Activated CD4-positive, alpha-beta T cell treated with anti-CD3 and anti-CD28 coated beads for 4 hours (primary cell): ENCODE measurements around the gene MROH2B.
"Not testable (repeated sequence)": the region's sequence is repeated elsewhere in the genome, so short reads cannot be mapped to it uniquely, and the experiment has no call there.

Experiments
- DNase-seq, 2 donors: peaks; one replicate each; pipeline ENCODE4 v3.0.0-alpha.2; 2020

Gene MROH2B

DNA sequence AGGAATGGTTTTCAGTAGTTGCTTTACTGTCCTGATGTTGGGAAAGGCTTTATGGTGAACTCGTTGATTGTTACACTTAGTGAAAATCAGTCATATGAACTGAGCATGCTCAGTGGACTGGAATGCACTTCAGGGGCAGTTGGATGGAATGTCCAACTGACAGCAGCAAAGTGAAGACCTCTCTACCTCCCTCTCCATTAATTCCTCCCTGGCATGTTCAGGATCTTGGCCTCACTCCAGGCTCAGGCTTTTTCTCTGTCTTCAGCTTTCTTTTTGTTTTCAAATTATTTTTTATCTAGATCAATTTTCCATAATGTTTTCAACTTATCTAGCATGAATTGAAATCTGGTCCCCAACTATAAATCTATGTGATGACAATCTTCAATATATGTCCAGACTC lies at the start of gene MROH2B:
MROH2B (minus strand) TSS at position 101 of the 400 bp plus-strand sequence. CDS start 490 bp downstream, outside the sequence.
- DNase-seq: no peak

GRCh38 chr5:41120600-41120999 lies 49.5 kb upstream of the MROH2B start:
- DNase-seq: no peak

- no peak for DNase-seq
Observed at GRCh38 chr5:41118177-41118576, 47.0 kb upstream of the MROH2B start.

DNA sequence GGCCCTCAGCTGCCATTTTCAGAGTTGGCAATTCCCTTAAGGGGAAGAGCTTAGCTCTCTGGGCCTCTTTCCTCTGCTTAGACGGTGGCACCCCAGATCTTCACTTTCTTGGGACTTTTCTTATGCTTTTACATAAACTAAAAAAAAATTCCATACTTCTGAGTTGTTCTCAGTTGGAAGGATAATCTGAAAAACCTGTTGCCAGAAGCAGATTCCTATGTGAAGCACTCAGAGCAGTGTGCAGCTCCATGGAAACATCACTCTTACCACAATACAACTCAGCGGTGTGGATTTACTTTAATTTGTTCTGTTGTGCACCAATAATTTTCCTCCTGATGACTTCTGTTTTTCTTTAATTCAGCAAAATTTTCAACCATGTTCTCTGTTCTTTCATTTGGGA lies 44.1 kb upstream of the MROH2B start:
- DNase-seq: no peak

GRCh38 chr5:41112486-41113455 lies 41.6 kb upstream of the MROH2B start:
- DNase-seq: no peak

DNA sequence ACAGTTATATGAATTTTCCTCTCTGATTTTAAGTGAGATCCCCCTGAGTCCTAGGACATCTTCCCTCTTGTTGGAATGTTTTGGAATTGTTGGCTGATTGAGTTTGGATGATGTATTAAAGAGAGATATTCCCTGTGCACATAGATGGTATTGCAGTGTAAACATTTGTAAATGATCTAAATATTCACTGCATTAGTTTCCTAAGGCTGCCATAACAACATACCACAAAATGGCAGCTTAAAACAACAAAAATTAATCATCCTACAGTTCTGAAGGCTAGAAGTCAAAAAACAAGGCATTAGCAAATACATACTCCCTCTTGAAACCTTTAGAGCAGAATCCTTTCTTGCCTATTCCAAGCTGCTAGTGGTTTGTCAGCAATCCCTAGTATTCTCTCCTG lies 38.0 kb upstream of the MROH2B start:
- DNase-seq: no peak

DNA sequence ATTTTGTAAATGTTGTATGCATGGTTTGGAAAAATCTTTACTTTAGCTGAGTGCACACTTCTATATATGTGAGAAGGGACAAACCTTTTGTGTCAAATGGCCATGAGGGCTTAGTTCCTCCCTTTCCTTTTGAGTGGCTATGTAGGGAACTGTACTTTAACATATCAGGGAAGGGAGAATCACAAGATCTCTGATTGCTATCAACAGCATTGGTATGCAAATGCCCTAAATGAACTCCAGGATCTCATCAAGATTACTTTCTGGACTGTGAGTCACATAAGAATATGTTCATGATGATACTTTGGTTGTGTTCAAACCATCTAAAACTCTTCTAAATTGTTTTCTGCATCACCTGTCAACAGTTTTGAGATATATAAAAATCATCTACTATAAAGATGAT lies 31.2 kb upstream of the MROH2B start:
- no peak for DNase-seq

- no peak for DNase-seq
Observed at GRCh38 chr5:41097642-41098041, 26.5 kb upstream of the MROH2B start.

DNA sequence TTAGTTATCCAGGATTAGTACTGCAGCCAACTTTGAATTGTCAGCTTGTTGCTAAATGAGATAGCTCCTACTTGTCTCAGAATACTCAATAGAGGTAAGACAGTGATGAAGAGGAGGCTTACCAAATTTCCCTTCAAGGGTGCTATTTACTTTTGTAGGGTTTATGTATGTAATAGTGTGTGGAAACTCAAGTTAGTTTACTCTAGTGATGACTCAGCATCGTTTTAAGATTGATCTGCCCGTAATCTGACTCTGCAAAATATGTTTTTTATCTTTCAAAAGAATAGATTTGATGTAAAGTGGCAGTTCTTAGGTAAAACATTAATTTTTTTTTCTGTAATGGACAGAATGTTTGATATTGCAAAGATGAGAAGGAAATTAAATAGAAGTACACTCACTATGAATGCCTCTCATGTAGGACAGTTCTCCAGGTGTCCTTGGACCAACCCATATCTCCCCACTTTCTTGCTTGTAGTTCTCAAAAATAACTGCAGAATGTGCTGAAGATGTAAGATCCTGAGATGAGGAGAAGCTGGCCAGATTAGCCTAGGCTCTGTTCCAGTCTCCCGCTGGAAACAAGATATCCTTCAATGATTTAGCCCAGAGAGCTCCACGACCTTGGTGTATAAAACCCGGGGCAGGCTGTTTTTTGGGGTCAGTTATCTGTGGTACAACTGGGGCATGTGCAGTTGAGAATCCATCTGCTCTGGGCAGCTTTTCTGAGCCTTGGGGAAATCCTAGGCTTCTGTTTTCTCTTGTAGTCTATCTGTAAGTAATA lies 24.4 kb upstream of the MROH2B start:
- DNase-seq: no peak

- DNase-seq: no peak
Observed at GRCh38 chr5:41094871-41095270, 23.7 kb upstream of the MROH2B start.

DNA sequence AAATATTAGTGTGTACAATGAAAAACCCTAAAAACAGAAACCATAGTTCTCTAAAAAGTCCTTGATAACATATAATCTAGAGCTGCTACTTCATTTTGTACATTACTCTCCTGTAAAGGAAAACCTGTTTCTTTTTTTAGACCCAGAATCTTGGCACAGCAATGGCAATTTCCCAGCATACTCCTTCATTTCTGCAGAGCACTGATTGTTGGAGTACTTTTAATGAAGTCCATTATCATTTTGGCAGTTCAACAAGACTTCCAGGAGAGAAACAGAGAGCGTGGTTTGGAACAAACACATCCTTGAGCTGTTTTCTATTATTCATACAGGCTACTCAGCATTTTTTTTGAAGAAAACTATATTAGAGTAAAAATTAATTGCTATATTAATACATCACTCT lies 22.7 kb upstream of the MROH2B start:
- no peak for DNase-seq

- DNase-seq: no peak
Observed at GRCh38 chr5:41087461-41087860, 16.3 kb upstream of the MROH2B start.

- no peak for DNase-seq
Observed at GRCh38 chr5:41083306-41083705, 12.2 kb upstream of the MROH2B start.

DNA sequence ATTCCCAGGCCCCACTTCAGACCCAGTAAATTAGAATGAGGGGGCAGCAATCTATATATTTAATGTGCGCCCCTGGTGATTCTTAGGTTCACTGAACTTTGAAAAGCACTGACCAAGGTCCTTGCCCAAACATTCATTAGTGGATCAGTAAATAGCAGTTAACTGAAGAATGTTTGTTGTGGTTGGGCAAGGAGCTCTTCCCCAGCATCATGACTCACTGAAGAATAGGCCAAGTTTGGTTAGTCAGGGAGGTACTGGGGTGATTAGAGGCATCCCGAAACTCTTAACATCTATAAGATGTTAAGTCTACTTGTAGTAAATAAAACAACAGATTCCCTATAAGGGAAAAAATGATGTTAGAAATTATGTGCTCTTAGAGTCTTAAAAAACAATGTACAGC lies 833 bp upstream of the MROH2B start:
- no peak for DNase-seq

DNA sequence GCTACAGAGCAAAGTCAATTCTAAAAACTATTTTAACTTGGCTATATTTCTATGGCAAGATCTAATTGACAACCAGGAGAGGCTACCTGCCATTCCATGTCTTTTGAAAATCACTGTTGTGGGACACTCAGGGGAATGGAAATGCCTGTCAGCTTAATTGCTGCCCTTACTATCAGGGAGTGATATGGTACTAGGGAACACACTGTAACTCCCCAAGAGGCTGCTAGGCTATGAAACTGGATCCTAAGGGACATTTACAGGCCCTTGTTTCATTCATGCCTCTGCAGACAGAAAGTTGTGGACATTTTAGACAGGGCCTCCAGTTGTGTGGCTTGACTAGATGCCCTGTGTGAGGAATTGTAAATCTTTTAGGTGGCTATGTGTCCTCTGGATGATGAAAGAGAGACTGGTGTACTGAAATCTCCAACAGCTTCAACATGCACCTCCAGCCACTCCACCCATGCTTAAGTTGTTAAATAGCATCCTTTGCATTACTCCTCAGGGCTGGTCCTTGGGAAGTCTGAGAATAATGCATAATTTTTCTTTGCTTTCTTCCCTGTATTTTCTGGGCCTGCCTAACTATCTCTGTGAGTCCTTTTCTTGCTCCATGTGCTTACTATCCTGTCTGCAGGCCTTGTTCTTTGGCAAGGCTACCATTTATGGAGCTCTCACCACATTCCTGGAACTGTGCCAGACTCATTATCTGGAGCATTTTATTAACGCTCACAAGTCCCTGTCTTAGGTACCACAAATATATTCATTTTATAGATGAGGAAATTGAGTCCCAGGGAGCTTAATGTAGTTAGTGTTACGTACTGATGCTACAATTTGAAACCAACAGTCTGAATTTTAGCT lies 3.2 kb downstream of the MROH2B start:
- no peak for DNase-seq

DNA sequence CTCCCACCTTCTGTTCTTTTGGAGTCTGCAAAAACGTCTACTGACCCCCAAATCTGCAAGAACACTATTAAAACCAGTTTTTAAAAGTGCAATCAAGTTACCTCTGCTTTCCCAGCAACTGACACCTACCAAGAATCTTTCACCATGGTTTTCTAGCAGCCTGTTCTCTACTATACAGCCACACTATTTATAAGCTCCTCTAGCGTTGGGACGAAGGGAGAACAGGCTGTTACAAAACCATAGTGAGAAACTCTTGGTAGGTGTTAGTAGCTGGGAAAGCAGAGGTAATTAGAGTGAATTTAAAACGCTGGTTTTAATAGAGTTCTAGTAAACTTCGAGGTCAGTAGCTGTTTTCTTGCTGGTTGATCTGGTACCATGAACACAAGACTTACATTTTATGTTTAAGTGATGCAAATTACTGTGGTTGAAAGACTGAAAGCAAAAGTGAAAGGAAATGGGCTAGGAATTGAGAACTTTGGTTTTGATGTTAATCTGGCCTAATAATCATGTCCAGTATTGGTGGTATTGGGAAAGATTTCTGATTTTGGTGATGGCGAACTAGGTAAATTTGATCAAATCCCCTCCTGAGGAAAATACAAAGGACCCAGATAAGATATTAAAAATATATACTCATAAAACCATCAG lies 5.3 kb downstream of the MROH2B start:
- no peak for DNase-seq

DNA sequence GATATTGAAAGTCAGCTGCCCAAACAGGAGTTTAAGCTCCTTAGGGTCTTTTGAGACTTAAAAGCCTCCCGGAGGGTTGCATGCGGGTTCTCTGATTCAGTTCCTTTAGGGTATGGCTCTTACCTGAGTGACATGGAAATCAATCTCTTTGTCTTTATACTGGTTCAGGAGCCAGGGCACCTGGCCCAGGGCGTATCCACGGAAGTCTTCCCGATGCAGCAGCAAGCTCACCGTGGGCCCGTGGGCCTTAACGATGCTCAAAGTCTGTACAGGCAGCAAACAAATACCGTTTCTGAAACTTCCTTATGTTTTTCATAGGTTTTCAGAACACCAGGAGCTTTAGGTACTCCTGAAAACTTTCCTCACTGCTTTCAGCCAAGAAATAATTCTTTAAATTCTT lies 13.2 kb downstream of the MROH2B start:
- no peak for DNase-seq

GRCh38 chr5:41057231-41057630 lies 13.9 kb downstream of the MROH2B start:
- no peak for DNase-seq

DNA sequence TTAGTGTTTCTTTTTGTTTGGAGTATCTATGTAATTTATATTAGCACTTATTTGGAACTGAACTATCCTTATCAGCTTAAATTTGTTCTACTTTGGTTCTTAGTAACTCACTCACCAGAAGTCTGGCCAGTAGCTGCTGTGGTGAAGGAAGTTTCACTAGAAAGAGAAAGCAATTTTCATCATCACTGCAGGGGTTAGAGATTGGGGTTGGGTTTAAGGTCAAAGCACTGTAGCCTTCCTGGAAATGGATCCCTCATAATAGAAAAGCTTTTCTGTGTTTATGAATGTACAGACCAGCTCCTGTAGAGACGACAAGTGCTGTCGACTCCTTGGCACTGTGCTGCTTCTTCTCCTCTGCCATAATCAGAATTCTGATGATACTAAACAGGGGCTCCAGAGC lies 22.2 kb downstream of the MROH2B start:
- no peak for DNase-seq

- DNase-seq: no peak
Observed at GRCh38 chr5:41043109-41043747, 27.9 kb downstream of the MROH2B start.

GRCh38 chr5:41032973-41033372 lies 38.2 kb downstream of the MROH2B start:
- no peak for DNase-seq

GRCh38 chr5:41022600-41022999 lies 48.5 kb downstream of the MROH2B start:
- not testable (repeated sequence) for DNase-seq
